Coronary artery (tissue), 2 donors: ENCODE measurements around the gene SNRNP35.
"Not testable (repeated sequence)": the region's sequence is repeated elsewhere in the genome, so short reads cannot be mapped to it uniquely, and the experiment has no call there.

Source experiments
- DNase-seq: peaks from one replicate; pipeline ENCODE4 v3.0.0-alpha.2; 2017; ENCODE audit warnings: low spot score
- H3K27ac ChIP-seq, 2 donors: fragments of 200-600 bp; sonication (generic); one replicate each; pipeline ENCODE4 v1.5.1; 2016 to 2019
- H3K4me3 ChIP-seq: fragments of 200-600 bp; sonication (generic); 2 replicates; pipeline ENCODE4 v1.5.1; 2016; ENCODE audit warnings: mild to moderate bottlenecking, moderate library complexity
- CTCF ChIP-seq: fragments of 200-600 bp; sonication (generic); IDR thresholded peaks from one replicate; pipeline ENCODE4 v1.5.1; 2019; ENCODE audit warnings: antibody characterized with exemption

Gene SNRNP35

GRCh38 chr12:123487428-123487827 is 29.5 kb downstream of the SNRNP35 start:
- Histone ChIP-seq H3K4me3 (no peak overlapping the region), H3K27ac (no peak overlapping the region)
- DNase-seq: no peak
- TF ChIP-seq CTCF: no peak

GRCh38 chr12:123488539-123489230 is 30.7 kb downstream of the SNRNP35 start:
- TF ChIP-seq CTCF: no peak
- no peak for DNase-seq
- Histone ChIP-seq H3K4me3 (no peak overlapping the region), H3K27ac (no peak overlapping the region)

- Histone ChIP-seq H3K4me3 (no peak overlapping the region), H3K27ac (no peak overlapping the region)
- no peak for TF ChIP-seq CTCF
- no peak for DNase-seq
Observed at GRCh38 chr12:123489580-123489979, 31.6 kb downstream of the SNRNP35 start.

GRCh38 chr12:123490089-123490488 is 32.1 kb downstream of the SNRNP35 start:
- DNase-seq: no peak
- no peak overlapping the region for H3K27ac ChIP-seq
- no peak for TF ChIP-seq CTCF
- no peak overlapping the region for H3K4me3 ChIP-seq

- no peak for TF ChIP-seq CTCF
- H3K4me3 ChIP-seq: no peak overlapping the region
- DNase-seq: no peak
- no peak overlapping the region for H3K27ac ChIP-seq
Observed at GRCh38 chr12:123491056-123491455, 33.1 kb downstream of the SNRNP35 start.

- H3K4me3 ChIP-seq: no peak overlapping the region
- no peak for DNase-seq
- TF ChIP-seq CTCF: no peak
- H3K27ac ChIP-seq: no peak overlapping the region
Observed at GRCh38 chr12:123491481-123491880, 33.5 kb downstream of the SNRNP35 start.

- H3K4me3 ChIP-seq, H3K27ac ChIP-seq, DNase-seq: not testable (repeated sequence)
Observed at GRCh38 chr12:123492339-123493039, 34.5 kb downstream of the SNRNP35 start.
